ENCODE data around the gene ITPA.
"Not testable (repeated sequence)": the region's sequence is repeated elsewhere in the genome, so short reads cannot be mapped to it uniquely, and the experiment has no call there.

ITPA gene

DNA sequence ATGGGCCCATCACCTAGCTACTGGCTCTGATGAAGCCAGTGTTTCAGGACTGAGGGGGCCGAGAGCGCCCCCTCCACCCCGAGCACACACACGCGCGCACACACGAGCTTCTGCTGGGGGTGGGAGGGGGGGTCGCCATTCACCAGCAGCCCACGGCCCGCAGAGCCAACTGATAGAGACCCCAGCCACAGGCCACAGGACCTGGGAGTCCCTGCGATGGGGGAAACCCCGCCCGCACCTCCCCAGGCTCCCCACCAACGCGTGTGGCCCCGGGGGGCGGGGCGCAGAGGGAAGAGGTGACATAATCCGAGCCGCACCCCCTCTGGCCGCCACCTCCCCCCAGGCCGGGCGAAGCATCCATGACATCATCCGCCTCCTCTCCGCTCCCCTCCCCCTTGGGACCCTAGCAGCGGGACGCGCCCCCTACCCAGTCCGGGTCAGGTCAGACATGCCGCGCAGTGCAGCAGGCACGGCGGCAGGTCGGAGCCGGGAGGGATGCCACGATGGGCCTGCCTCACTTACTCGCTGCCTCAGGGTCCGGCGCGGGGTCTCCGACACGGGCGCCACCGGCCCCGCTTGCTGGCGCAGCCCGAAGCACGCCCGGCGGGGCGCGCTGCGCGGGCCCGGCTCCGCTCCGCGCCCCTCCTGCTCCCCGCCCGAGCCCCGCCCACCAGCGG lies 36.2 kb upstream of the ITPA start, which contains the start of gene LZTS3:
LZTS3 (minus strand) TSS at position 617 of the 677 bp plus-strand sequence. CDS start 6,386 bp downstream, outside the sequence.
- peak in 3 of 4 experiments; percentile 53 to 66 (median 54) for DNase-seq (ENCODE audit: low read depth in 4 of 4, low spot score in 1 of 4)

DNA sequence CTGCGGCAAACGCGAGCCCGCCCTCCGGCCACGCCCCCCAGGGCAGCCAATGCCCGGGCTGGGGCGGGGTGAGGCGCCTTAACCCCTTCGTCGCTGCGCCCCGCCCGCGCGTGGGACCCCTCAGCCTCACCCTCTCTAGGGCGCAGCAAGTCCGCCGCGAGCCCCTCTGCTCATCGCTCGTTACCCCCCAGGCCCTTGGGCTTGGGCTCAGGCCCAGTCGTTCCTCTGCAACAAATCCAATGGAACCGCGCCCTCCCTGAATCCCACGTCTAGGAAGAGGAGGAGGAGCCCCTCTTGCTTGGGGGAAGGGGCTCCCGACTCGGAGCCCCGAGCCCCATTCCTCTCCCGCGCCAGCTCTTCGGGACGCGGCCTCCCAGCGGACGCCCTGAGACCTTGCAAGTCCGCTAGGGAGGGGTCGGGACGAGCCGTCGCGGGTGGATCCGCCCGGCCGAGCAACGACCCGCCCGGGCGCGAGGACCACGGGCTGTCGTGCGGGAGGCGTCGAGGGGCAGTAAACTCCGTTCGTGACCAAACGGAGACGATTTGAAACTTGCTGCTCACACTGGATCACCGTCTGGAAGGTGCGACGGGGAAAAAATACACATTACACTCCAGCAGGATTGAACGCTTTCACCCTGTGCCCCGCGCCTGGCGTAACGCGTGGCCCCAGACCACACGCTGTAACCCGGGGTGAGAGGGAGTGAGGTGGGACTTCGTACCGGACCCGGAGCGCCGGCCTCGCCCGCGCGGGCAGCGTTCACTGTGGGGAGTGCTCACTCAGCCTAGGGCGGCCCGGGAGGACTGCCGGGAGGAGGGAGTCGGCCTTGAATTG lies 35.5 kb upstream of the ITPA start:
- peak; percentile 84 to 90 (median 86) for DNase-seq (ENCODE audit: low read depth in 4 of 4, low spot score in 1 of 4)

DNA sequence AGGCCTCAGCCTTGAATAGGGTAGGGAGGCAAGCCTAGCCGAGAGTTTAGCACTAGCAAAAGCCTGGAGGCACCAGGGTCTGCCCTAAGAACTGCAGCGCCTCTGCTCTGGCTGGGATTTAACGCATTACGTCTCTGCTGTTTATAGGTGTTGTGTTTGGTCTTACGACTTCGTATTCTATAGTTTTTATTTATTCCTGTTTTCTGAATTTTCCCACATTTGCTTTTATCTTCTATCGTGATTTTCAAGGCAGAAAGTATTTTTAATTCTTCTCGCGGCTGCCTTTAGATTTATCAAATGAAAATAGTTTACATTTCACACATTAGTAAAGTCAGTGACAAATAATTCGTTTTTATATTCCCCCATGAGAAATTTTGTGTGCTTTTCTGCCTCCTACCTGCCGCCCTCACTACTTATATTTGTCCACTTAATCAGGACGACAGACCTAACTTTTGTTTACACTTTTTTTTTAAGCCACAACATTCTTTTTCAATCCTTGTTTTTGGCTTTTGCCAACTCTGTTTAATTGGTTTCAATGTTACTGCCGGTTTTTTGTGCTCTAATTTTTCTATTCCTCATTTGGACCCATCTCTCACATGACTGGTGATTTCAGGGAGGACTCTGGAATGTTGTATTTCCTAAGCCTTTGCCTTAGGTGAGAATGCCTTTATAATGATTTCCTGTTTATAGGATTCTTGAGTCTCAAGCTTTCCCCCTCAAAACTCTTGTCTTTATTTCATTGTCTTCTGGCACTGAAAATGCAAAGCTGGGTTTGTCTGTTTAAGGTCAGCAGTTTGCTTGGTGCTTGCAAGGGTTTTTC lies 34.6 kb upstream of the ITPA start:
- no peak for DNase-seq (ENCODE audit: low read depth in 4 of 4, low spot score in 1 of 4)

DNA sequence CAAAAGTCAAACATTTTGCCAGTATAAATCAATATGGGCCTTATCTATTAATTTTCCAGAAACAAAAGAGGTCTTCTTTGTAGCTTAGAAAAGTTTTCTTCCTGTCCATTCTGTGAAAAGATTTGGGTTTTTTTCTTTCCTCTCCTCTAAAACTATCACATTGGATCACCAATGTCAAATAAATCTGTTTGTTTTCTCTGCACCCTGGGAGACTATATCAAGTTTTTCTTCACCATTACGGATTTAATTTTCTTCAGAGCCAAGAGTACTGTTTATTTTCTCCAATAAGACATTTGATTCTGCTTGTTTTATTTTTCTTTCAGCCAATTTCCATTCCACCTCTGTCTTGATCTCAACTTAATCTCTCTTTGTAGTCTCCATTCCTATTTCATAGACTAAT lies 34.0 kb upstream of the ITPA start:
- no peak for DNase-seq (ENCODE audit: low read depth in 4 of 4, low spot score in 1 of 4)

DNA sequence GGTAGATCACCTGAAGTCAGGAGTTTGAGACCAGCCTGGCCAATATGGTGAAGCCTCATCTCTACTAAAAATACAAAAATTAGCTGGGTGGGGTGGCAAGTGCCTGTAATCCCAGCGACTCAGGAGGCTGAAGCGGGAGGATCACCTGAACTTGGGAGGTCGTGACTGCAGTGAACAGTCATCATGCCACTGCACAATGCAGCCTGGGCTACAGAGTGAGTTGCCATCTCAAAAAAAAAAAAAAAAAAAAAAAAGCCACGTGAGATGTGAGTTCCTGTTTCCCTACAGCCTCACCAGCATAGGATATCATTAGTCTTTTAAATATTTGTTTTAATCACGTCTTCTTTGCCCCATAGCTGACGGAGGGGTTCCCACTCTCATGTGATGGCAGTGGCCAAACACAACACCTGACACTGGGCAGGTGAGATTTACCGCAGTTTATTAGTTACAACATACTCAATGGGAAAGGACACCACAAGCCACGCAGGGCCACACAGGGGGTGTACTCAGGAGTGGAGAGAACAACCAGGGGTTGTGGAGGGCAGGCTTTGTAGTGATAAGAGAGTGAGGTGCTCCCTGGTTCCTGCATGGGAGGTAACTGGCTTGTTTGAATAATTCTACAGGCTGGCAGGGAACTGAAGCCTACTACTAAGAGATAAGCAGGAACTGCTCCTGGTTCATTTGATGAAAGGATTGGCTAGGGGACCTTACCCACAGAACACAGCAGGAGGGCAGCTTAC lies 31.4 kb upstream of the ITPA start:
- no peak for DNase-seq (ENCODE audit: low read depth in 4 of 4, low spot score in 1 of 4)

DNA sequence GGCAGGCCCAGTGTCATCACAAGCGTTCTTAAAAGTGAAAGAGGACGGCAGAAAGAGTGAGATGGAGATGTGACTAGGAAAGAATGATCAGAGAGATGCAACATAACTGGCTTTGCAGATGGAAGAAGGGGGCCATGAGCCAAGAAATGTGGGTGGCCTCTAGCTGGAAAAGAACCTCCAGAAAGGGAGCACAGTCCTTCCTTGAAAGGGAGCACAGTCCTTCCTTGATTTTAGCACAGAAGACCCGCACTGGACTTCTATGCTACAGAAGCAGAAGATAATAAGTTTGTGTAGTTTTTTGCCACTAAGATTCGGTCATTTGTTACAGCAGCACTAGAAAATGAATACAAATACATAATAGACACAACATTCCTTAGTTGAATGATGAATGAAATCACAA lies 29.0 kb upstream of the ITPA start:
- DNase-seq (ENCODE audit: low read depth in 4 of 4, low spot score in 1 of 4), result no peak

DNA sequence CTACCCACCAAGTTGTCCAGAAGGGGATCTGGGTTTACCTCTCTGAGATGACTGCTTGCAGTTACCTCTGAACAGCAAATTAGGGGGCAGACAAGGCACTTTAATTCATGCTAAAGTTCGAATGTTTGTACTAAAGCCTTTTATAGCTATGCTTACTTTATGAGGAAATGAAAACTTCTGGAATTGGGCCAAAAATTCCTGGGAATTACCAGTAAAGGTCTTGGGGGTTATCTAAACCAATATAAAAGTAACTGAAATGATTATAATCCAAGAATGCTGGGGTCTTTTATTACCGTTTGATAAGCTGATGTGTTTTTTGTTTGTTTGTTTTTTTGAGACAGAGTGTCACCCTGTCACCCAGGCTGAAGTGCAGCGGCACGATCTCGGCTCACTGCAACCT lies 28.0 kb upstream of the ITPA start:
- DNase-seq (ENCODE audit: low read depth in 4 of 4, low spot score in 1 of 4), result no peak

DNA sequence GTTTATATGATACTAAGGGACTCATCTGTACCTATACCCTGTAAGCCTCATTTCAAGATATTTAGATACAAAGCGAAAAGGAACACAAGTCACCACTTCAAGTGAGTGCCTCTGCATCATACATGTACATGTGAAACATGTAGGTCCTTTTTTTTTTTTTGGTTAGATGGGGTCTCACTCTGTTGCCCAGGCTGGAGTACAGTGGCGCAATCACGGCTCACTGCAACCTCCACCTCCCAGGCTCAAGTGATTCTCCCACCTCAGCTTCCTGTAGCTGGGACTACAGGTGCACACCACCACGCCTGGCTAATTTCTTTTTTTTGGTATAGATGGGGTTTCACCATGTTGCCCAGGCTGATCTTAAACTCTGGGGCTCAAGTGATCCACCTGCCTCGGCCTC lies 26.9 kb upstream of the ITPA start:
- DNase-seq (ENCODE audit: low read depth in 4 of 4, low spot score in 1 of 4), result not testable (repeated sequence)

DNA sequence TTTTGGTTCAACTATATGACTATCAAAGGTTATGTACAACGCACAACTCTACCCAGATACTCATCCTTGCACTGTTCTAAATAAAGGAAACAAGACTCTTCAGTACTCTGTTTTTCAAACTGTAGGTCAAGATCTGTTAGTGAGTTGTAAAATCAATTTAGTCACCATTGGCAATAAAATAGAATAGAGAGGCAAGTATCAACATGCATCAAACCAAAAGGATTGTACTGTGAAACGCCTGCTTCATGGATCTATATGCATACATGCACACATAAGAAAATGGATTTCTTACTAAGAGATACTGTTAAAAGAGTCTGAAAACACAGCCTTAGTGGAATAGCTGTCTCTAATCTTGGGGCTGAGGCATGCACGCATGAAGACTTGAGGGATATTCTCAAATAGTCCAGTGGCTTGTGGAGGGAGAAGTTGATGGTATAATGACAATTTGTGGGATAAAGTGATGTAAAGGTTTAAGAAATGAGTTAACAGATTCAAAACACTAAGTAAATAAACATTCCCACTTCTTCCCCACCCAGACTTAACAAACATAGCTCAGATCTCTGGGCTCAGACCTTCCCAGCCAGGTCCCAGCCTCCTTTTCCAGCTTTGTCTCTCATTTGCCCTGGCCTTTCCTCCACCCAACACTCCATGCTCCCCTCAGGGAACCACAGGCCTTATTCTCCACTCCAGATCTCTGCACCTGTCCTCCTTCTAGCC lies 25.2 kb upstream of the ITPA start:
- no peak for DNase-seq (ENCODE audit: low read depth in 4 of 4, low spot score in 1 of 4)

DNA sequence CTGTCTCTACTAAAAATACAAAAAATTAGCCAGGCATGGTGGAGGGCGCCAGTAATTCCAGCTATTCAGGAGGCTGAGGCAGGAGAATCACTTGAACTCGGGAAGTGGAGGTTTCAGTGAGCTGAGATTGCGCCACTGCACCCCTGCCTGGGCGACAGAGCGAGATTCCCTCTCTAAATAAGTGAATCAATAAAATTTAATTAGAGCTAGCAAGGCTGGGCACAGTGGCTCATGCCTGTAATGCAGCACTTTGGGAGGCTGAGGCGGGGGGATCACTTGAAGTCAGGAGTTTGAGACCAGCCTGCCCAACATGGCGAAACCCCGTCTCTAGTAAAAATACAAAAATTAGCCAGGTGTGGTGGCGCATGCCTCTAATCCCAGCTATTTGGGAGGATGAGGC lies 21.4 kb upstream of the ITPA start:
- not testable (repeated sequence) for DNase-seq (ENCODE audit: low read depth in 4 of 4, low spot score in 1 of 4)

DNA sequence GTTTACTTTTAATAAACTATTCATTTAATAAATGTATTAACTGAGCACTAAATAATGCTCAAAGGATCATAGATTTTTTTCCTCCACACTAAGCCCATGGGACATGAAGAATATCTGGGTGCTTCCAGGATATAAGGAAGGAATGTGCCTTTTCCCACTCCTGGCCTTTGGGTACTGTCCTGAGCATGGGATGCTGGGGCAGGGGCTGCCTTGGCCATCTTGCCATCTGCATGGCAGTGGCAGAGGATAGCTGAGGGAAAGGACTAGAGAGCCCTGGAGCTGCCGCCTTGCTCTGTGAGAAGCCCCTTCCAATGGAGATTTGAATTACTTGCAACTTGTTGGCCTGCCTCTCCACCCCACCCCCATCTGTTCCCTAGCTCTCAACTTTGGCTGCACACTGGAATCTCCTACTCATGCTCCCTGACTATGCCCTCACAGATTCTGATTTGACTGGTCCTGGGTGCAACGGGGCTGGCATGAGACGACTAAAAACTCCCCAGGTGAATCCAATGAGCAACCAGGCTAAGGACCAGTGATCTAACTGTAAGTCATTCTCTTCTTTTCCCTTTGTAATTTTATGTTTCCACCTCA lies 20.4 kb upstream of the ITPA start:
- no peak for DNase-seq (ENCODE audit: low read depth in 4 of 4, low spot score in 1 of 4)

DNA sequence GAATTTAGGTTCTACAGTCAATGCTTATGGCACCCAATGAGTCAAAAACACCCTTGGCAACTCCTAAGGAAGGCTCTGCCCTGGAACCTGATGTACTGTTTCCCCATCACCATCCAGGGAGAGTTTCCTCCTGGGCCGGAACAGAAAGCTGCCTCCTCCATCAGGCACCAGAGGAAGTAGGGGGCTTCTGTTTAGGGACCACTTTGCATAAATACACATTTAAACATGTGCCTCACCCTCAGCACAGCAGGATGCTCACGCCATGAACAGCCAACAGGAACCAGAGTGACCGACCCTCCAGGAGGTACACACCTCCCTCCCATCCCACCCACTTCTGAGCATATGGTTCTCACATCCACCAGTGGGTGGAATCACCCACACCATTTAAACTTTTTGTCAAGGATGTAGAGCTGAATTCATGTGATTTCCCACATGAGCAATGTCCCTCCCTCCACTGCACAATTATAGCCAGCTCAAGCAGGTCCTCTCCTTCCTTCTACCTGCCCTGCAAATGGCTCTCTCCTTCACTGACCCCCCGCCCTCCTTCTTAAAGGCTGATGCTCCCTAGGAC lies 19.7 kb upstream of the ITPA start:
- DNase-seq (ENCODE audit: low read depth in 4 of 4, low spot score in 1 of 4), result no peak

DNA sequence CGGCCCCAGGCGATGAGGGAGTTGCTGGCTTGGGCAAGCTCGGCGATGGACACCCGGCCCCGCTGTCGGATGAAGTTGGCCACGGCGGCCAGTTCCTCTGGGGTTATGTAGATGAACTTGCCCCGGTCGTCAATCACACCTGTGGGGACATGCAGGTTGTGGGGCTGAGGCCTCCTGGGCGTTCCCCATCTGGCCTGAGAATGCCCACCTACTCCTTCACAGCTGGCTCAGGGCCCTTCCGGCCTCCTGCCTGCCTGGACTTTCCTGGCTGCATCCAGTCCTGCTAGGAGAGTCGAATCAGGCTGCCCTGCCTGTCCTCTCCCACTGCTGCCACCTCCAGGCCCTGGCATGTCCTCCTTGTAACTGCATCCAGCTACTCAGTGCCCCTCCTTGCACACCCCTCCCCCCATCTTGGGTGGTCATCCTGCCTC lies 18.6 kb upstream of the ITPA start:
- no peak for DNase-seq (ENCODE audit: low read depth in 4 of 4, low spot score in 1 of 4)

DNA sequence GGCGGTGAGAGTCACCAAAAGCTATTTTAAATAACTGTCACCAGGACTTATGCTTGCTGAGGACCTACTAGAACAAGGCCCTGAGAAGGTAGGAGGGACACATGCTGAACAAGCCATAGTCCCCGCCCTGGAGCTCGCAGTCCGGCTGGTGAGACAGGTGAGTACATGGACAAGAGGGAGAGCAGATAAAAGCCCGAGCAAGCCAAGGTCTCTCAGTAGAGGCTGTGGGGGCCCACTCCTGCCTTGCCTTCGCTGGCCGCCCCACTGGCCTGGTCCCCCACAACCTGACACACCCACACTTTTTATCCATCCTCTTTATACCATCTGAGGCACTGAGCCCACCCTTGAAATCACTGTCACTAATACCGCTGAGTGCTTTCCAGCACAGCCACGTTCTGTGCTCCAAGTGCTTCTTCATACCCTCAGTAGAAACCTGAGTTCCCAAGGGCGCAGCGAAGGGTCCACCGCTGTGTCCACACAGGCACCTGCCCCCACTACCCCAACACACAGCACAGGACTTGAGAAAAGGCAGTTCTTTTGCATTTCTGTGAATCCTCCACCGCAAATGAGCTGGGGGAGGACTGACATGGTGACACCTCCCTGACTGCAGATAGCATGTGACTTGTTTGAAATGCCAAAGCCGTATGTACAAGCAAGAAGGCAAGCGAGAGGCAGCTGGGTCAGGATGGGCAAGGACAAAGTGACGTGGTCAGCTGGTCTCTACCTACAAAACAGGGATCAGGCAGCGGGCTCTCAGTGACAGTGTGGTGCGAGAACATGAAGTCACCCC lies 16.9 kb upstream of the ITPA start:
- DNase-seq (ENCODE audit: low read depth in 4 of 4, low spot score in 1 of 4), result no peak

DNA sequence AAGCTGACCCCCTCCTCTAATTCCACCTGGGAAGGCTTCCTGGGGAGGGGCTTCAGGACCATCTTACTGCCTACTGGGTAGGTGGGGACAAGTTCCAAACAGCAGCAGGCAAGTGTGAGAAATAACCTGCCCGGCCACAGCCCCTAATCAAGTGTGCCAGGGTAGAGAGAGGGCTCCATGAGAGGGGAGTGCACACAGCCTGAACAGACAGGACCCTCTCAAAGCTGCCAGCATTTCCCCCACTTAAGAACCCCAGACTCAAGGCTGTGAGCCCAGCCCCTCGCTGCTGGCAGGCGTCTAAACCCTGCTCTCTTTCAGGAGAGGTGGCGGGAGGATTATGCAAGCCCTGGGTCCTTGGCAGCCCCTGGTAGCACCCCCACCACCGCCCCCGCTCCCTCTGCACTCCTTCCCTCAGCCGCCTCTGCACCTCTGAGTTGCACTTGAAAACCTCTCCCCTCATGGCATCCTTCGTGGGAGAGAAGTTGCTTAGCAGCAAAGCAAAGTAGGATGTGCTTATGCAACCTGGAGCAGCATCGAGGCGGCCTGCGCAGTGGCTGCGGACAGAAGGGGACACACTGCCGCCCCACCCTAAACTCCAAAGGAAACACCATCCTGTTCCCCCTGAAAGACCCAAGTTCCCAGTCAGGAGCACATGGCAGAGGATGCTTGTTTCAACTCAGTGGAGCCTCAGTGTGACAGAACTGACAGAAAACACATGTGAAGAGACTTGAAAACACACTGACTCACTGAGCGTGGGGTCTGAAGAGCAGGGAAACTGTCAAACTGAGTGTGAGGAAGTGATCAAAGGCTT lies 15.3 kb upstream of the ITPA start:
- DNase-seq (ENCODE audit: low read depth in 4 of 4, low spot score in 1 of 4), result no peak

DNA sequence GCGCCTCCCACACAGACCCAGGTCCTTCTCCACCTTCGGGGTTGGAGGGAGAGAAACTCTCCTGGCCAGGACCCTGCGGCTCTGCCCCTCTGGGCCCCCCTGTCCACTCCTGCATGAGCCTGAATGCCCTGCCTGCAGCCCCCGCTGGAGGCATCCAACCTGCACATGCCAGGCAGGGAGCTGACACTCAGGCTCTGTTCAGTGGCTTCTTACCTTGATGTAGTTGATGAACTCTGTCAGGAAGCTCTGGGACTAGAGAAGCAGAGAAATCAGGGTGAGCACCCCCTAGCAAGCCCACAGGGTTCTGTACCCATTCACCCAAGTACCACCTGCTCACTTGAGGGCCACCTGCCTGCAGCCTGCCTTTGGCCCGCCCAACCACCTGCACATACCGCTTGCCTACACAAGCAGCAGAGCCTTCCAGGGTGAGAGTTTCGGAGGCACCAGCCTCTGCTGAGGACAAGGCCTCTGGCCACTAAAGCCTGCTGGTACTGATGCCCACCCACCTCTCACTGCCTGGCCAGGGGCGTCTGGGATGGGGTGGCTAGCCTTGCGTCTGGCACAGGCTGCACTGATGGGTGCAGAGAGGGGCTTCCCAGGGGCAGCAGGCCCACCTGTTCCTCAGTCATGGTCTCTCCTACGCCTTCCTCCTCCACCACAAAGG lies 14.5 kb upstream of the ITPA start:
- DNase-seq (ENCODE audit: low read depth in 4 of 4, low spot score in 1 of 4), result no peak

DNA sequence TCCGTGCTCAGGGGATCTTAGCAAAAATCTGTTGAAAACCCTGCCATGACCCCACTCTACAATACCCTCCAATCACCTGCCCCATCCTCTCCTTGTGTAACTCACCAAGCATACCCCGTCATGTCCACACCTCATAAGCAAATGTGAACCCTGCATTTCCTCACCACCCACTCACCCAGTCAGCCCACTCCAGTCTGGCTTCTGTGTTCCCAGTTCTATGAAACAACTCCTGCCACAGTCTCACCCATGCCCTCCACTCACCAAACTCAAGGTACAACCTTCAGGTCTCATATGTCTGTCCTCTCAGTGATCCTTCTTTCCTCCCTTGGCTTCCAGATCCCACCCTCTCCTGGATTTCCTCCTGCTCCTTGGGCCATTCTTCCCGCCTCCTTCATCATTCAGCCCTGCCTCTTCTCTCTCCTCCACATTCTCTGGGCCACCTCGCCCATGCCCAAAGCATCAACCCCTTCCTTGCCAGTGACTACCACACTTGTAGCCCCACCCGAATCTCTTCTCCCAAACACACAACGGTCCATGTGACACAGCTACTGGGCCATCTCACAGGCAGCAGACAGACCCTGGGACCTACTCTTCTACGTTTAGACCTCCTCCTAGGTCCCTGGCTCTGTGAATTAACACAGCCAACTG lies 13.6 kb upstream of the ITPA start:
- DNase-seq (ENCODE audit: low read depth in 4 of 4, low spot score in 1 of 4), result no peak

Data from stimulated activated CD4-positive, alpha-beta T cell treated with anti-CD3 and anti-CD28 coated beads, Interleukin-1b, Interleukin-23, amount 100 ng/mL, for 24 hours (primary cell).